ENCODE measurements around the gene VN1R5. TPM values are rescaled to one million over a fixed set of nuclear protein-coding genes. Genes with fewer than 3 reads are reported as not detected.

VN1R5 gene
- total RNA-seq, 2 donors from 2014 or later: 0.62 TPM; not detected in 1

DNA sequence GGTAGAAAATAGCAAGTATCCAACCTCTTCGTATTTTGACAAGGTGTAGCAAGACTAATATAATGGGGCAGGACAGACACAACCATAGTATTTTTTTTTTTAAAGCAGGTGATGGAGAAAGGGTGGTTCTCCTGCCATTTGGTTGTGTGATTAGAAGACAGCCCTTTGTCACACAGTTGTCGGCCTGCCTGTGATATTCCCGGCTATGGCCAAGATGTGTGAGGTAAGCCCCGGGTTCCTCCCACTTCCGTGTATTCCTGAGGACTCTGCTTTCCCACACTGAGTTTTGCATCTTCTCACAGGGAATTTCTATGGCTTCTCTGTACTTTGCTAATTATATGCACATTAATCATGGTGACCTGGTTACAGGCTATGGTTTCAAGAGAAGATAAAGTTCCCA, 39.9 kb downstream of the VN1R5 start:
- no peak overlapping the region for H3K27ac ChIP-seq
- H3K4me3 ChIP-seq: no peak overlapping the region
- no peaks in the 10 kb centered on the region for H3K9me3 ChIP-seq
- no peaks in the 10 kb centered on the region for H3K4me1 ChIP-seq (replicated peaks)
- no peak for DNase-seq (ENCODE audit: low spot score)
- no peaks in the 10 kb centered on the region for H3K27me3 ChIP-seq (replicated peaks; ENCODE audit: insufficient read depth)
- TF ChIP-seq, protein P1, sequence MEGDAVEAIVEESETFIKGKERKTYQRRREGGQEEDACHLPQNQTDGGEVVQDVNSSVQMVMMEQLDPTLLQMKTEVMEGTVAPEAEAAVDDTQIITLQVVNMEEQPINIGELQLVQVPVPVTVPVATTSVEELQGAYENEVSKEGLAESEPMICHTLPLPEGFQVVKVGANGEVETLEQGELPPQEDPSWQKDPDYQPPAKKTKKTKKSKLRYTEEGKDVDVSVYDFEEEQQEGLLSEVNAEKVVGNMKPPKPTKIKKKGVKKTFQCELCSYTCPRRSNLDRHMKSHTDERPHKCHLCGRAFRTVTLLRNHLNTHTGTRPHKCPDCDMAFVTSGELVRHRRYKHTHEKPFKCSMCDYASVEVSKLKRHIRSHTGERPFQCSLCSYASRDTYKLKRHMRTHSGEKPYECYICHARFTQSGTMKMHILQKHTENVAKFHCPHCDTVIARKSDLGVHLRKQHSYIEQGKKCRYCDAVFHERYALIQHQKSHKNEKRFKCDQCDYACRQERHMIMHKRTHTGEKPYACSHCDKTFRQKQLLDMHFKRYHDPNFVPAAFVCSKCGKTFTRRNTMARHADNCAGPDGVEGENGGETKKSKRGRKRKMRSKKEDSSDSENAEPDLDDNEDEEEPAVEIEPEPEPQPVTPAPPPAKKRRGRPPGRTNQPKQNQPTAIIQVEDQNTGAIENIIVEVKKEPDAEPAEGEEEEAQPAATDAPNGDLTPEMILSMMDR (IDR thresholded peaks at IDR 0.05): no peak
- TF ChIP-seq POLR2A (IDR thresholded peaks at IDR 0.05): no peak
- TF ChIP-seq POLR2AphosphoS5 (IDR thresholded peaks at IDR 0.05): no peak
- intact Hi-C loops (cut with DNase I): no loop called here
- H3K36me3 ChIP-seq: no peaks in the 10 kb centered on the region
- 91% methylated on average over 5 of the region's 5 CpGs for WGBS

GRCh38 chr1:247296599-247297180, 40.8 kb downstream of the VN1R5 start:
- H3K27ac ChIP-seq: no peak overlapping the region
- 93% methylated on average over 8 of the region's 8 CpGs for WGBS
- no peaks in the 10 kb centered on the region for H3K36me3 ChIP-seq
- DNase-seq (ENCODE audit: low spot score): no peak
- intact Hi-C loops (cut with DNase I): no loop called here
- H3K9me3 ChIP-seq: no peaks in the 10 kb centered on the region
- H3K27me3 ChIP-seq (replicated peaks; ENCODE audit: insufficient read depth): no peaks in the 10 kb centered on the region
- TF ChIP-seq, protein P1 (IDR thresholded peaks at IDR 0.05): no peak
- TF ChIP-seq POLR2AphosphoS5 (IDR thresholded peaks at IDR 0.05): no peak
- TF ChIP-seq POLR2A (IDR thresholded peaks at IDR 0.05): no peak
- H3K4me1 ChIP-seq (replicated peaks): no peaks in the 10 kb centered on the region
- no peak overlapping the region for H3K4me3 ChIP-seq

DNA sequence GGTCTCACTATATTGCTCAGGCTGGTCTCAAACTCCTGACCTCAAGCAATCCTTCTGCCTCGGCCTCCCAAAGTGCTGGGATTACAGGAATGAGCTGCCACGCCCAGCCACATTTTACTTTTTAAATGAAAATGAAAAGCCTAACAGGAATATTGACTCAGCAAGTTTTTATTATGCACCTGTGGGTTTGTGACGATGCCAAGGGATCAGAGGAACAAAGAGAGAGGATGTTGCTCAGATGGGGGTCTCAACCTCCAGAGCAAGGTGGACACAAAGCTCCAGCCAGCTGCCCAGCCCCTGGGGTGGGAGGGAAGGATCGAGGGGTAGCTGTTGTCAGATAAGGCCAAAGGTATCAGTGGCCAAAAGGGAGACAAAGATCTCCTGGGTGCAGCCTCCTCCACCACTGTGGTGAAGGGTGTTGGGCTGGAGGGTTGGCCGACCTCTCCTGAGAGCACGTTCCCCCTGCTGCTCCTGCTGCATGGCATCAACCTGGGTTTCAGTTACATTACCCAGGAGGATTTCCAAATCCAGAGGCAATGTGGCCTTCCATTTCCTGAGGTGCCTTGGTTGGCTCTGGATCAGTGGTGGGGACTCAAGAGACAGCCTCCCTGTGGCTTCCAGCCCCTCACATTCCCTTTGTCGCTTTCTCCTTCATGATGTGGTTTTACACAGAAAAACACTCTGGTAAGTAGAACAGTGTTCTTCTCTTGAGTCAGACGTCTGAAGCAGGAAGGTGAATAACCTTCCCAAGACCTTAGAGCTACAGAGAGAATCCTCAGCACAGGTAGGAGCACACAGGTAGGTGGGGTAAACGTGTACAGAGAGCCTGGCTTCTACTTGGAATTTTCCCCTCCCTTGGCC, 41.6 kb downstream of the VN1R5 start:
- 55% methylated on average over 9 of the region's 9 CpGs for WGBS
- no peak for DNase-seq (ENCODE audit: low spot score)
- Histone ChIP-seq H3K4me1 (replicated peaks) (no peaks in the 10 kb centered on the region), H3K27me3 (replicated peaks; ENCODE audit: insufficient read depth) (no peaks in the 10 kb centered on the region), H3K36me3 (peaks cover 0 to 2% of the 10 kb centered on the region in 2 donors), H3K4me3 (no peak overlapping the region), H3K27ac (no peak overlapping the region), H3K9me3 (no peaks in the 10 kb centered on the region)
- intact Hi-C loops (cut with DNase I): no loop called here
- no peak for TF ChIP-seq POLR2A (IDR thresholded peaks at IDR 0.05)
- TF ChIP-seq, protein P1 (IDR thresholded peaks at IDR 0.05): no peak
- TF ChIP-seq POLR2AphosphoS5 (IDR thresholded peaks at IDR 0.05): no peak

DNA sequence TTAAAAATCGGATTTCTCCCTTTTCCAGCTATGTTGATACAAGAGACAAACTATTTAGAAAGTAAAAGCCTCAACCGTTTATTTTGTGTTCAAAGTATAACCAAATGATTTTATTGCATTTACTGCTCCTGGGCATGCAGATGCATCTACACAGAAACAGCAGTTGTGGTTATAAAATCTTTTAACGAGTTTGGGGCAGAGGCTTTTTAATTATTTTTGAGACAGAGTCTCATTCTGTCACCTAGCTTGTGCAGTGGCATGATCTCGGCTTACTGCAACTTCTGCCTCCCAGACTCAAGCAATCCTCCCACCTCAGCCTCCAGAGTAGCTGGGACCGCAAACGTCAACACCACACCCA, 42.2 kb downstream of the VN1R5 start:
- H3K27me3 ChIP-seq (replicated peaks; ENCODE audit: insufficient read depth): no peaks in the 10 kb centered on the region
- no peak overlapping the region for H3K27ac ChIP-seq
- TF ChIP-seq POLR2A (IDR thresholded peaks at IDR 0.05) (no peak), POLR2AphosphoS5 (IDR thresholded peaks at IDR 0.05) (no peak)
- TF ChIP-seq, protein P1 (IDR thresholded peaks at IDR 0.05): no peak
- DNase-seq (ENCODE audit: low spot score): no peak
- WGBS: 43% methylated on average over 6 of the region's 6 CpGs
- no peaks in the 10 kb centered on the region for H3K9me3 ChIP-seq
- intact Hi-C loops (cut with DNase I): no loop called here
- H3K36me3 ChIP-seq: peaks cover 0 to 5% of the 10 kb centered on the region in 2 donors
- no peaks in the 10 kb centered on the region for H3K4me1 ChIP-seq (replicated peaks)
- no peak overlapping the region for H3K4me3 ChIP-seq
